ENCODE data around the gene CRYBG1.

CRYBG1 gene

DNA sequence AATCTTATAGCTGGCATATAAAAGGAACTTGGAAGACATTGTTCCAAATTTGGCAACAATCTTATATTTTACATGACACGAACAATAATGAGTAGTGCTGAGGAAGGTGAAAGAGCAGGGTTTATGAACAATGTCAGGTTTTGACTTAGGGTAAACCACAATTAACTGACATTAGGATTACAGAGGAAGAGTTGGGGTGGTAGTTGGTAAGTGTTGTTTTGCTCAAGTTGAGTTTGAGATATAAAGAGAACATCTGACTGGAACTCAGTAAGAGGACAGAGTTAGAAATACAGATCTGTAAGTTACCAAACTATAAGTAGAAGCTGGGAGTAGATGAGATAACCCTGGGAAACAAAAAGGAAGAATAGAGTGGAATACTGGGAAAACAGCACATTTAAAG, 253.6 kb downstream of the CRYBG1 start:
- no peak overlapping the region for H3K4me3 ChIP-seq (replicated peaks; ENCODE audit: insufficient read depth, low read length)
- H3K27ac ChIP-seq (replicated peaks) = no peak overlapping the region
- H3K27me3 ChIP-seq (ENCODE audit: insufficient read depth, poor library complexity, severe bottlenecking) = no peaks in the 10 kb centered on the region
- TF ChIP-seq GABPA (IDR thresholded peaks at IDR 0.05; ENCODE audit: low read depth) (no peak), SPI1 (IDR thresholded peaks at IDR 0.05; ENCODE audit: borderline replicate concordance, low read depth) (no peak), POLR2AphosphoS5 (IDR thresholded peaks at IDR 0.05; ENCODE audit: low read depth) (no peak)
- TF ChIP-seq, protein P1, sequence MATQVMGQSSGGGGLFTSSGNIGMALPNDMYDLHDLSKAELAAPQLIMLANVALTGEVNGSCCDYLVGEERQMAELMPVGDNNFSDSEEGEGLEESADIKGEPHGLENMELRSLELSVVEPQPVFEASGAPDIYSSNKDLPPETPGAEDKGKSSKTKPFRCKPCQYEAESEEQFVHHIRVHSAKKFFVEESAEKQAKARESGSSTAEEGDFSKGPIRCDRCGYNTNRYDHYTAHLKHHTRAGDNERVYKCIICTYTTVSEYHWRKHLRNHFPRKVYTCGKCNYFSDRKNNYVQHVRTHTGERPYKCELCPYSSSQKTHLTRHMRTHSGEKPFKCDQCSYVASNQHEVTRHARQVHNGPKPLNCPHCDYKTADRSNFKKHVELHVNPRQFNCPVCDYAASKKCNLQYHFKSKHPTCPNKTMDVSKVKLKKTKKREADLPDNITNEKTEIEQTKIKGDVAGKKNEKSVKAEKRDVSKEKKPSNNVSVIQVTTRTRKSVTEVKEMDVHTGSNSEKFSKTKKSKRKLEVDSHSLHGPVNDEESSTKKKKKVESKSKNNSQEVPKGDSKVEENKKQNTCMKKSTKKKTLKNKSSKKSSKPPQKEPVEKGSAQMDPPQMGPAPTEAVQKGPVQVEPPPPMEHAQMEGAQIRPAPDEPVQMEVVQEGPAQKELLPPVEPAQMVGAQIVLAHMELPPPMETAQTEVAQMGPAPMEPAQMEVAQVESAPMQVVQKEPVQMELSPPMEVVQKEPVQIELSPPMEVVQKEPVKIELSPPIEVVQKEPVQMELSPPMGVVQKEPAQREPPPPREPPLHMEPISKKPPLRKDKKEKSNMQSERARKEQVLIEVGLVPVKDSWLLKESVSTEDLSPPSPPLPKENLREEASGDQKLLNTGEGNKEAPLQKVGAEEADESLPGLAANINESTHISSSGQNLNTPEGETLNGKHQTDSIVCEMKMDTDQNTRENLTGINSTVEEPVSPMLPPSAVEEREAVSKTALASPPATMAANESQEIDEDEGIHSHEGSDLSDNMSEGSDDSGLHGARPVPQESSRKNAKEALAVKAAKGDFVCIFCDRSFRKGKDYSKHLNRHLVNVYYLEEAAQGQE (IDR thresholded peaks at IDR 0.05; ENCODE audit: insufficient replicate concordance, low read depth) = no peak
- TF ChIP-seq, protein P2, sequence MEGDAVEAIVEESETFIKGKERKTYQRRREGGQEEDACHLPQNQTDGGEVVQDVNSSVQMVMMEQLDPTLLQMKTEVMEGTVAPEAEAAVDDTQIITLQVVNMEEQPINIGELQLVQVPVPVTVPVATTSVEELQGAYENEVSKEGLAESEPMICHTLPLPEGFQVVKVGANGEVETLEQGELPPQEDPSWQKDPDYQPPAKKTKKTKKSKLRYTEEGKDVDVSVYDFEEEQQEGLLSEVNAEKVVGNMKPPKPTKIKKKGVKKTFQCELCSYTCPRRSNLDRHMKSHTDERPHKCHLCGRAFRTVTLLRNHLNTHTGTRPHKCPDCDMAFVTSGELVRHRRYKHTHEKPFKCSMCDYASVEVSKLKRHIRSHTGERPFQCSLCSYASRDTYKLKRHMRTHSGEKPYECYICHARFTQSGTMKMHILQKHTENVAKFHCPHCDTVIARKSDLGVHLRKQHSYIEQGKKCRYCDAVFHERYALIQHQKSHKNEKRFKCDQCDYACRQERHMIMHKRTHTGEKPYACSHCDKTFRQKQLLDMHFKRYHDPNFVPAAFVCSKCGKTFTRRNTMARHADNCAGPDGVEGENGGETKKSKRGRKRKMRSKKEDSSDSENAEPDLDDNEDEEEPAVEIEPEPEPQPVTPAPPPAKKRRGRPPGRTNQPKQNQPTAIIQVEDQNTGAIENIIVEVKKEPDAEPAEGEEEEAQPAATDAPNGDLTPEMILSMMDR (IDR thresholded peaks at IDR 0.05; ENCODE audit: insufficient read depth, low read length) = no peak
- no peak for DNase-seq (ENCODE audit: low read depth in 1 of 2, low spot score in 1 of 2)

- Histone ChIP-seq H3K27ac (replicated peaks) (no peak overlapping the region), H3K4me3 (replicated peaks; ENCODE audit: insufficient read depth, low read length) (no peak overlapping the region), H3K27me3 (ENCODE audit: insufficient read depth, poor library complexity, severe bottlenecking) (no peaks in the 10 kb centered on the region)
- TF ChIP-seq GABPA (IDR thresholded peaks at IDR 0.05; ENCODE audit: low read depth) (no peak), POLR2AphosphoS5 (IDR thresholded peaks at IDR 0.05; ENCODE audit: low read depth) (no peak)
- DNase-seq (ENCODE audit: low read depth in 1 of 2, low spot score in 1 of 2) = no peak
Measured at GRCh38 chr6:106614592-106615257, 254.2 kb downstream of the CRYBG1 start.

DNA sequence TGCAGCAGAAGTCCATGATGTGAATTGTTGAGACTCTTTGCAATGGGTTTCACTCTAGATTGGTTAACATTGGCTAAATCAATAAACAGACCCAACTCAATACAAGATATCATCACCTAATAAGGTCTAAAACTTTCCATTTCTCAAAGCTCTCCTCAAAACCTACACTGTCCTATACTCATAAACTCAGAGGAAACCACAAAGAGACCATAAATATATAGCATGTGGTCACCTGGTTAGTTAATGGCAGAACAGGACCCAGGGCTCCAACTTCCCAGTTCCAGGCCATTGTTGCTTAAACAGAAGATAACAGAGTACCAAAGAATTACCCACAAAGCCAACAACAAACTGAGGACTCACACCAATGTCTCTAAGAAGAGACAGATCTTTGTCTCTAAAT, 256.8 kb downstream of the CRYBG1 start:
- H3K27me3 ChIP-seq (ENCODE audit: insufficient read depth, poor library complexity, severe bottlenecking) = no peaks in the 10 kb centered on the region
- no peak overlapping the region for H3K27ac ChIP-seq (replicated peaks)
- no peak overlapping the region for H3K4me3 ChIP-seq (replicated peaks; ENCODE audit: insufficient read depth, low read length)
- no peak for DNase-seq (ENCODE audit: low read depth in 1 of 2, low spot score in 1 of 2)
- no peak for TF ChIP-seq SPI1 (IDR thresholded peaks at IDR 0.05; ENCODE audit: borderline replicate concordance, low read depth)
- TF ChIP-seq, protein P2 (IDR thresholded peaks at IDR 0.05; ENCODE audit: insufficient read depth, low read length) = no peak
- TF ChIP-seq POLR2AphosphoS5 (IDR thresholded peaks at IDR 0.05; ENCODE audit: low read depth) = no peak
- TF ChIP-seq GABPA (IDR thresholded peaks at IDR 0.05; ENCODE audit: low read depth) = no peak
- TF ChIP-seq, protein P1 (IDR thresholded peaks at IDR 0.05; ENCODE audit: insufficient replicate concordance, low read depth) = no peak

DNA sequence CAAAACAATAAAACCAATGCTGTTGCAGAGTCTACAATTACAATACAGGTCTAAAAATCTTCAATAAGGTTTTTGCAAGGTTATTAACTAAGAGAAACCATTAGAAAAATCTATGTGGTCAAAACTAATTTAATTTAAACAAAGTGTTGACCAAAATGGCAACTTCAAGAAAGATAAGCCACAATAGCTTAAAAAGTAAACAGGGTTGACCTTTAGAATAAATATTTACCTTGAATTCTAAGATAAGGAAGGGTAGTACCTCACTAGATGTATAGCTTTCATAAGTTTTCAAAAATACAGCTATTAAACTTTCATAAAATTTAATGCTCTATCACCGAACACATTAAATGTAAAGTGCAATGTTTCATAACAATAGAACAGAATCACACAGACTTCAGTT, 257.3 kb downstream of the CRYBG1 start:
- TF ChIP-seq, protein P1 (IDR thresholded peaks at IDR 0.05; ENCODE audit: insufficient replicate concordance, low read depth) = no peak
- no peak for TF ChIP-seq GABPA (IDR thresholded peaks at IDR 0.05; ENCODE audit: low read depth)
- no peak for TF ChIP-seq SPI1 (IDR thresholded peaks at IDR 0.05; ENCODE audit: borderline replicate concordance, low read depth)
- TF ChIP-seq, protein P2 (IDR thresholded peaks at IDR 0.05; ENCODE audit: insufficient read depth, low read length) = no peak
- no peak for TF ChIP-seq POLR2AphosphoS5 (IDR thresholded peaks at IDR 0.05; ENCODE audit: low read depth)
- H3K4me3 ChIP-seq (replicated peaks; ENCODE audit: insufficient read depth, low read length) = no peak overlapping the region
- H3K27ac ChIP-seq (replicated peaks) = no peak overlapping the region
- H3K27me3 ChIP-seq (ENCODE audit: insufficient read depth, poor library complexity, severe bottlenecking) = no peaks in the 10 kb centered on the region
- no peak for DNase-seq (ENCODE audit: low read depth in 1 of 2, low spot score in 1 of 2)
